Fibroblast of lung (primary cell): ENCODE results near the gene ZDHHC11. TPM values are rescaled to one million over a fixed set of nuclear protein-coding genes. Genes with fewer than 3 reads are reported as not detected.

ENCODE experiments used
- DNase-seq, 2 donors: peaks; one replicate each; pipeline versions ENCODE4 v3.0.0 to v3.0.0-alpha.2; 2010; ENCODE audit warnings: low read depth in 2 of 2
- H2AFZ ChIP-seq: 2 replicates; pipeline ENCODE4 v1.5.1; 2012; ENCODE audit warnings: low read length, control low read depth, inconsistent platforms
- H3K27ac ChIP-seq: 2 replicates; pipeline ENCODE4 v1.5.1; 2011; ENCODE audit warnings: low read length, control low read depth; ENCODE audit not compliant: insufficient read depth
- H3K27me3 ChIP-seq: 2 replicates; pipeline ENCODE4 v1.5.1; 2011; ENCODE audit warnings: mild to moderate bottlenecking, low read length; ENCODE audit not compliant: control insufficient read depth, insufficient read depth
- H3K36me3 ChIP-seq: 2 replicates; pipeline ENCODE4 v1.5.1; 2011; ENCODE audit warnings: low read length; ENCODE audit not compliant: control insufficient read depth, insufficient read depth
- H3K4me1 ChIP-seq: 2 replicates; pipeline ENCODE4 v1.5.1; 2011; ENCODE audit warnings: low read length; ENCODE audit not compliant: control insufficient read depth, insufficient read depth; ENCODE audit errors: extremely low read depth
- H3K4me2 ChIP-seq: 2 replicates; pipeline ENCODE4 v1.5.1; 2011; ENCODE audit warnings: low read length, control low read depth; ENCODE audit not compliant: insufficient read depth; ENCODE audit errors: extremely low read depth
- H3K4me3 ChIP-seq, 4 experiments: fragments of 200-600 bp in 1 of 4; sonication (generic) in 1 of 4; replicated peaks in 1 of 4; 2 replicates each; pipeline ENCODE4 v1.5.1; 2011 to 2016; ENCODE audit warnings: low read length in 4 of 4, low read depth in 3 of 4, mild to moderate bottlenecking in 3 of 4, control low read depth in 2 of 4, inconsistent platforms in 1 of 4, mixed read lengths in 1 of 4; ENCODE audit not compliant: insufficient read depth in 1 of 4; ENCODE audit errors: control extremely low read depth in 1 of 4
- H3K79me2 ChIP-seq: 2 replicates; pipeline ENCODE4 v1.5.1; 2012; ENCODE audit warnings: mild to moderate bottlenecking, low read length, inconsistent platforms; ENCODE audit not compliant: control insufficient read depth, insufficient read depth
- H3K9ac ChIP-seq: 2 replicates; pipeline ENCODE4 v1.5.1; 2011; ENCODE audit warnings: mild to moderate bottlenecking, low read length, control low read depth; ENCODE audit not compliant: insufficient read depth
- H3K9me3 ChIP-seq: 2 replicates; pipeline ENCODE4 v1.5.1; 2012; ENCODE audit warnings: low read depth, low read length; ENCODE audit not compliant: control insufficient read depth, insufficient read depth
- H4K20me1 ChIP-seq: 2 replicates; pipeline ENCODE4 v1.5.1; 2011; ENCODE audit warnings: low read length; ENCODE audit not compliant: control insufficient read depth, insufficient read depth; ENCODE audit errors: extremely low read depth
- EZH2 ChIP-seq: IDR thresholded peaks from 2 replicates; pipeline ENCODE4 v1.5.1; 2012; ENCODE audit warnings: low read length, control low read depth, mild to moderate bottlenecking; ENCODE audit errors: missing control alignments
- polyA plus RNA-seq, 2 donors: library from polyadenylated mRNA; depleted of rRNA in 1 of 2; stranded (reverse) in 1 of 2; unstranded in 1 of 2; fragments of >200 nt; gene quantifications; 2 replicates each; pipeline ENCODE4 v1.2.1, GENCODE V29; 2011 to 2012; ENCODE audit warnings: missing spikeins in 1 of 2
- total RNA-seq: library from RNA; depleted of rRNA; stranded (reverse); fragments of >200 nt; gene quantifications from 2 replicates; pipeline ENCODE4 v1.2.1, GENCODE V29; 2014
- TF ChIP-seq, protein P1 (sequence below), 2 donors: IDR thresholded peaks in 1 of 2; conservative IDR thresholded peaks in 1 of 2; 1 replicate in 1 of 2; 2 replicates in 1 of 2; pipeline ENCODE4 v1.5.1; 2011 to 2012; ENCODE audit warnings: low read length in 2 of 2, control low read depth in 1 of 2, inconsistent platforms in 1 of 2, low read depth in 1 of 2, mild to moderate bottlenecking in 1 of 2

The ZDHHC11 gene
- total and polyA plus RNA-seq, 2 donors (not counting 1 experiment from before 2014, with no cell fraction given): 0.23 to 2.5 TPM

DNA sequence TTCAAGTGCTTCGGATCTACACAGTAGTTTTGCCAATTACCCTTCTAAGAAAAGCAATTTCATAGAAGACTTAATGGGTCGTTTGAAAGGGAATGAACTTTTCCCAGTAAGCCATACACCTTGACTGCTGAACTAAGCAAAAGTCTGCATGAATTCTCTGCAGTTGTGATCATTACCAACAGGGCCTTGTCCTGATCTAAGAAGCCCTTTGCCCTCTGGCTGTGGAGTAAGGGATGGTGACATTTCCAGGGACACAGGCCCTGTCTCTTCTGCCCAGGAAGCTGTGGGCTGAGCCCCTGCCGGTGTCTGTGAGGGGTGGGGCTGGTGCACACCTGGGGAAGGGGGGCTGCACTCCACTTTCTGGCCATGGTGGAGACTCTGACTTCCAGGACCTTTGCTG is 30.5 kb downstream of the ZDHHC11 start:
- no peak overlapping the region for H3K9ac ChIP-seq
- H3K4me3 ChIP-seq: no peak overlapping the region
- H3K27ac ChIP-seq: no peak overlapping the region
- H2AFZ ChIP-seq: no peak overlapping the region
- H3K79me2 ChIP-seq: no peaks in the 10 kb centered on the region
- DNase-seq: no peak
- no peaks in the 10 kb centered on the region for H3K4me1 ChIP-seq
- H3K36me3 ChIP-seq: no peaks in the 10 kb centered on the region
- no peaks in the 10 kb centered on the region for H3K27me3 ChIP-seq
- no peak overlapping the region for H3K4me2 ChIP-seq
- no peaks in the 10 kb centered on the region for H4K20me1 ChIP-seq
- TF ChIP-seq EZH2: no peak
- TF ChIP-seq, protein P1, sequence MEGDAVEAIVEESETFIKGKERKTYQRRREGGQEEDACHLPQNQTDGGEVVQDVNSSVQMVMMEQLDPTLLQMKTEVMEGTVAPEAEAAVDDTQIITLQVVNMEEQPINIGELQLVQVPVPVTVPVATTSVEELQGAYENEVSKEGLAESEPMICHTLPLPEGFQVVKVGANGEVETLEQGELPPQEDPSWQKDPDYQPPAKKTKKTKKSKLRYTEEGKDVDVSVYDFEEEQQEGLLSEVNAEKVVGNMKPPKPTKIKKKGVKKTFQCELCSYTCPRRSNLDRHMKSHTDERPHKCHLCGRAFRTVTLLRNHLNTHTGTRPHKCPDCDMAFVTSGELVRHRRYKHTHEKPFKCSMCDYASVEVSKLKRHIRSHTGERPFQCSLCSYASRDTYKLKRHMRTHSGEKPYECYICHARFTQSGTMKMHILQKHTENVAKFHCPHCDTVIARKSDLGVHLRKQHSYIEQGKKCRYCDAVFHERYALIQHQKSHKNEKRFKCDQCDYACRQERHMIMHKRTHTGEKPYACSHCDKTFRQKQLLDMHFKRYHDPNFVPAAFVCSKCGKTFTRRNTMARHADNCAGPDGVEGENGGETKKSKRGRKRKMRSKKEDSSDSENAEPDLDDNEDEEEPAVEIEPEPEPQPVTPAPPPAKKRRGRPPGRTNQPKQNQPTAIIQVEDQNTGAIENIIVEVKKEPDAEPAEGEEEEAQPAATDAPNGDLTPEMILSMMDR (conservative IDR thresholded peaks at IDR 0.05 in 1 of 2, IDR thresholded peaks at IDR 0.05 in 1 of 2; ENCODE audit: low read depth in 1 of 2, low read length in 2 of 2): no peak
- no peaks in the 10 kb centered on the region for H3K9me3 ChIP-seq

DNA sequence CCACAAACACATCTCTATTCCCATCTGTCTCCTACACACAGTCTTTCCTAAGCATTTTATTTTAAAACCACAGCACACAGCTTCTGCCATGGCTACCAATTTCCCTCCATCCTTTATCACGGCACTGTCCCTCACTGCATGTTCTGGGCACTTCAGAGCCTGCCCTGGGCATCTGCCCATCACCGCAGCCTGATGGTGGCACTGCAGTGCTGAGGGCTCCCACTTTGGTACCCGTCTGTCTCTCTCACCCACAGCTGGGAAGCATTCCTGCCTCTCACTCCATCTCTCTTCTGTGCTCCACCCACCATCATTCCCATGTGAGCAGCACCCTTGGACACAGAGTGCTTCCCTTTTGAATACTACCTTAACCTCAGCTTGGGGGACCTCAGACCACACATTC is 31.7 kb downstream of the ZDHHC11 start:
- H3K9ac ChIP-seq: no peak overlapping the region
- H4K20me1 ChIP-seq: no peaks in the 10 kb centered on the region
- H3K4me2 ChIP-seq: no peak overlapping the region
- no peaks in the 10 kb centered on the region for H3K36me3 ChIP-seq
- H3K27ac ChIP-seq: no peak overlapping the region
- no peaks in the 10 kb centered on the region for H3K9me3 ChIP-seq
- TF ChIP-seq EZH2: no peak
- TF ChIP-seq, protein P1 (conservative IDR thresholded peaks at IDR 0.05 in 1 of 2, IDR thresholded peaks at IDR 0.05 in 1 of 2; ENCODE audit: low read depth in 1 of 2, low read length in 2 of 2): no peak
- H2AFZ ChIP-seq: no peak overlapping the region
- H3K4me1 ChIP-seq: no peaks in the 10 kb centered on the region
- DNase-seq: no peak
- no peaks in the 10 kb centered on the region for H3K79me2 ChIP-seq
- H3K4me3 ChIP-seq: no peak overlapping the region
- H3K27me3 ChIP-seq: no peaks in the 10 kb centered on the region

DNA sequence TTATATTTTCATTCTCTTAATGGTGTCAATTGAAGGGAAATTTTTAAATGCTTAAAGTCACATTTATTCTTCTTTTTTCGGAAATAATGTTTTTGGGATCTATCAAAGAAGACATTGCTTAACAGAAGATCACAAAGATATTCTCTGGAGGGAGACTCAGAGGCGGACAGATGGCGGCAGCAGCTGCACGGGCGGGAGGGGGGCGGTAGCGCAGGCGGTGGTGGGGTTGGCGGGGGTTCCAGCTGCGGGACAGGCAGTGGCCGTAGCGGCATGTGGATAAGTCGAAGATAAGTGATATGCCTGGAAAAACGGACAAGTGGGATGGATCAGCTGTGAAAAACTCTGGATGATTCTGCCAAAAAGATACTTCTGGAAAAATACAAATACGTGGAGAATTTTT is 34.6 kb downstream of the ZDHHC11 start:
- Histone ChIP-seq H2AFZ (no peak overlapping the region), H4K20me1 (no peaks in the 10 kb centered on the region), H3K36me3 (no peaks in the 10 kb centered on the region), H3K4me3 (no peak overlapping the region), H3K4me2 (no peak overlapping the region), H3K27me3 (no peaks in the 10 kb centered on the region), H3K4me1 (no peaks in the 10 kb centered on the region), H3K9ac (no peak overlapping the region), H3K27ac (no peak overlapping the region), H3K9me3 (no peaks in the 10 kb centered on the region), H3K79me2 (no peaks in the 10 kb centered on the region)
- no peak for DNase-seq
- TF ChIP-seq, protein P1 (conservative IDR thresholded peaks at IDR 0.05 in 1 of 2, IDR thresholded peaks at IDR 0.05 in 1 of 2; ENCODE audit: low read depth in 1 of 2, low read length in 2 of 2): no peak
- TF ChIP-seq EZH2: no peak
